Activated T-helper 2 cell treated with anti-CD3 and anti-CD28 coated beads, Interferon-gamma antibody, Interleukin-2, Interleukin-4, amounts not matched to agents 10 μg/mL and 5 μg/mL and 100 μg/mL, durations not matched to agents 14 hours and 24 hours and 36 hours (primary cell): ENCODE data around the gene CLC. TPM values are rescaled to one million over a fixed set of nuclear protein-coding genes. Genes with fewer than 3 reads are reported as not detected.
A peak's percentile ranks its signal among the peaks of the same experiment; 100 is the strongest.

ENCODE experiments used
- DNase-seq: peaks from one replicate; pipeline ENCODE4 v3.0.0; 2021; ENCODE audit warnings: low spot score
- H3K27ac Mint-ChIP-seq: one replicate; pipeline ENCODE4 v1.8.0; 2021; ENCODE audit warnings: mixed read lengths
- H3K27me3 Mint-ChIP-seq: one replicate; pipeline ENCODE4 v1.8.0; 2021; ENCODE audit warnings: low read depth, mixed read lengths
- H3K36me3 Mint-ChIP-seq: one replicate; pipeline ENCODE4 v1.8.0; 2021; ENCODE audit warnings: low read depth, mixed read lengths
- H3K4me1 Mint-ChIP-seq: one replicate; pipeline ENCODE4 v1.8.0; 2021; ENCODE audit warnings: low read depth, mixed read lengths
- H3K4me3 Mint-ChIP-seq: one replicate; pipeline ENCODE4 v1.8.0; 2021; ENCODE audit warnings: low read depth, mild to moderate bottlenecking, moderate library complexity, mixed read lengths
- H3K9me3 Mint-ChIP-seq: one replicate; pipeline ENCODE4 v1.8.0; 2021; ENCODE audit warnings: mixed read lengths
- intact Hi-C: fragments of 100-400 bp; cut with micrococcal nuclease; formaldehyde crosslinking; loops from one replicate; pipeline ENCODE4 v1.15.1; 2023
- total RNA-seq: library from RNA; stranded (reverse); gene quantifications from 2 replicates; pipeline ENCODE4 v1.2.3, GENCODE V29; 2022

CLC gene
- total RNA-seq, 1 donor from 2014 or later = 0.30 TPM

GRCh38 chr19:39749981-39750380 lies 12.2 kb upstream of the CLC start:
- intact Hi-C loops = no loop called here
- H3K36me3 Mint-ChIP-seq = no peaks in the 10 kb centered on the region
- H3K4me1 Mint-ChIP-seq = no peaks in the 10 kb centered on the region
- no peak overlapping the region for H3K4me3 Mint-ChIP-seq
- no peak for DNase-seq
- H3K27ac Mint-ChIP-seq = no peak overlapping the region
- H3K27me3 Mint-ChIP-seq = peaks cover 26% of the 10 kb centered on the region
- H3K9me3 Mint-ChIP-seq = no peaks in the 10 kb centered on the region

DNA sequence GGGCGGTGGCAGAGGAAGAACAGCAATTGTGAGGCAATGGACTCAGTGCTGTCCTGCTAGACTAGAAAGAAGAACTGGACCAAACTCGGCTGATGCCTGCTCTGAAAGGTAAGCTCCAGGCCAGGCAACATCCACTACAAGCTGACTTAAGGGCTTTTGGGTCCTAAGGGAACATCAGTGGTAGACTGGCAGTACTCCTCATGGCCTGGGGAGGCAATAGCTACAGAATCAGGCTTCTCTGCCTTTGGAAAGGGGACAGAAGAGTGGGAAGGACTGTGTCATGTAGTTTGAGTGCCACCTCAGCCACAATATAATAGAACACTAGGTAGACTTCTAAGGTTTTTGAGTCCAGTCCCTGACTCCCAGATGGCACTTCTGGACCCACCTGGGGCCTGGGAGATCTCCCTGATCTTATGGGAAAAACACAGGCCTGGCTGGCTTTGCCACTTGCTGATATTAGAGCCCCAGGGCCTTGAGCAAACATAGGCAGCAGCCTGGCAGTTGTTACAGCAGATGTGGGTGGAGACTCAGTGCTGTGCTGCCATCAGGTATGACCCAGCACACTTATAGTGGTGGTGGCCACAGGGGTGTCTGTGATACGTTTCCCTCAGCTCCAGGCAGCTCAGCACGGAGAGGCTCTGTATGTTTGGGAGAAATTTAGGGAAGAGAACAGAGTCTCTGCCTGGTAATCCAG lies 9.2 kb upstream of the CLC start:
- intact Hi-C loops = no loop called here
- H3K36me3 Mint-ChIP-seq = no peaks in the 10 kb centered on the region
- H3K4me3 Mint-ChIP-seq = no peak overlapping the region
- H3K4me1 Mint-ChIP-seq = no peaks in the 10 kb centered on the region
- H3K9me3 Mint-ChIP-seq = no peaks in the 10 kb centered on the region
- H3K27me3 Mint-ChIP-seq = peaks cover 27% of the 10 kb centered on the region
- H3K27ac Mint-ChIP-seq = no peak overlapping the region
- DNase-seq = no peak

DNA sequence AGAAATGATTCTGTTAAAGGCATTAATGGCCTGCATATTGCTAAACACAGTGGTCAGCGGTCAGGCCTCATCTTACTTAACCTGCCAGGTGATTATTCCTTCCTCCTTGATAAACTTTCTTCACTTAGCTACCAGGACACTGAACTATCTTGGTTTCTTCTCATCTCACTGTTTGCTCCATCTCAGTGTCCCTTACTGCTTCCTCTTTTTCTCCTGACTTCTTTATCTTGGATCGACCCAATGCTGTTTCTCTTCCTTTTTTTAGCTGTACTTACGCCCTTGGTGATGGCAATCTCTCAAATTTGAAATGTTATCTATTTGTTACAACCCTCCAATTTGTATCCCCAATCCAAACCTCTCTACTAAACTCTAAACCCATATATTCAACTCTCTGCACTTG lies 7.8 kb upstream of the CLC start:
- no peak overlapping the region for H3K4me3 Mint-ChIP-seq
- no peak for DNase-seq
- H3K9me3 Mint-ChIP-seq = no peaks in the 10 kb centered on the region
- no peak overlapping the region for H3K27ac Mint-ChIP-seq
- intact Hi-C loops = no loop called here
- H3K27me3 Mint-ChIP-seq = peaks cover 25% of the 10 kb centered on the region
- peaks cover 5% of the 10 kb centered on the region for H3K4me1 Mint-ChIP-seq
- no peaks in the 10 kb centered on the region for H3K36me3 Mint-ChIP-seq

GRCh38 chr19:39740395-39740794 lies 2.6 kb upstream of the CLC start:
- Mint-ChIP-seq H3K4me3 (peak overlapping the region; percentile 42), H3K36me3 (no peaks in the 10 kb centered on the region), H3K27me3 (peaks cover 9% of the 10 kb centered on the region), H3K9me3 (no peaks in the 10 kb centered on the region), H3K27ac (peak overlapping the region; percentile 15), H3K4me1 (peaks cover 42% of the 10 kb centered on the region)
- intact Hi-C loops = loop anchor here (1.0 kb wide), 1 partner anchor 60 kb away; no protein-coding TSS in a partner anchor
- no peak for DNase-seq

DNA sequence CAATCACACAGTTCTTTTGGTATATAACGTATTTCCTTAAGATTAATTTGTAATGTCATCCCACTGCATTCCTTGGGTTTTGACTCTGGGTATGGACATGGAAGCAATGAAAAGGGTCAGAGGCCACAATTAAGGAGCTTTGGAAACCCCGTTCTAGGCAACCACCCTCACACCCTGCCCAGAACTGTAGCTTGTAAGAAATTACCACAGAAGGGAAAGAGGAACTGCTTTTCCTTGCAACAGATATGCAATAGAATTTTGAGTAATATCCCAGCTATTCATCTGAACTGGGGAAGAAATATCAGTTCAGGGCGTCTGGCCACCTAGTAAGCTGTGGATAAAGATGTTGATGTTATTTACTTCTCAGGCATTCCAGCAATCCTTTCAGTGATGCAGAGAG lies 985 bp upstream of the CLC start:
- Mint-ChIP-seq H3K36me3 (no peaks in the 10 kb centered on the region), H3K9me3 (peaks cover under 1% of the 10 kb centered on the region), H3K27ac (no peak overlapping the region), H3K4me1 (peaks cover 42% of the 10 kb centered on the region), H3K4me3 (no peak overlapping the region), H3K27me3 (peaks cover 7% of the 10 kb centered on the region)
- intact Hi-C loops = no loop called here
- DNase-seq = no peak

- Mint-ChIP-seq H3K36me3 (no peaks in the 10 kb centered on the region), H3K4me3 (no peak overlapping the region), H3K4me1 (peaks cover 42% of the 10 kb centered on the region), H3K27ac (no peak overlapping the region), H3K9me3 (peaks cover 7% of the 10 kb centered on the region), H3K27me3 (peaks cover 4% of the 10 kb centered on the region)
- no peak for DNase-seq
- intact Hi-C loops = no loop called here
These were observed 478 bp downstream of the CLC start for GRCh38 chr19:39737351-39737750.

DNA sequence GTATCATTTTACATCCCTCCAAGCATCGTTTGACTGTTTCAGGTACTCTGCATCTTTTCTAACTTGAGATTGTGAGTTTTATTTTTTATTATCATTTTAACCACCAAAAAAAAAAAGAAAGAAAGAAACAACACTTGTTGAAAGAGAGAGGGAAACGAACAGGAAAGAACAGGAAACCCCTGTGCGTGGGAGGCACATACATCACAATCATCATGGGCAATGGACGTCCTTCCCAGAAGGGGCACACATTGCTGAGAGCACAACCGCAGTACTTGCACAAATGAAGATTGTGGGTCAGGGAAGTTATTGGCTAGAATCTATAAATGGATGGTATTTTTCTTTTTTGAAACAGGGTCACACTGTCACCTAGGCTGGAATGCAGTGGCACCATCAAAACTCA lies 1.7 kb downstream of the CLC start:
- intact Hi-C loops = no loop called here
- DNase-seq = no peak
- peak overlapping the region; percentile 50 for H3K27ac Mint-ChIP-seq
- peaks cover 4% of the 10 kb centered on the region for H3K27me3 Mint-ChIP-seq
- no peaks in the 10 kb centered on the region for H3K36me3 Mint-ChIP-seq
- peaks cover 7% of the 10 kb centered on the region for H3K9me3 Mint-ChIP-seq
- H3K4me3 Mint-ChIP-seq = no peak overlapping the region
- peaks cover 40% of the 10 kb centered on the region for H3K4me1 Mint-ChIP-seq

GRCh38 chr19:39735688-39736087 lies 2.1 kb downstream of the CLC start:
- Mint-ChIP-seq H3K27ac (peak overlapping the region; percentile 21), H3K9me3 (peaks cover 7% of the 10 kb centered on the region), H3K4me3 (no peak overlapping the region), H3K4me1 (peaks cover 38% of the 10 kb centered on the region), H3K36me3 (no peaks in the 10 kb centered on the region), H3K27me3 (peaks cover 4% of the 10 kb centered on the region)
- no peak for DNase-seq
- intact Hi-C loops = no loop called here

DNA sequence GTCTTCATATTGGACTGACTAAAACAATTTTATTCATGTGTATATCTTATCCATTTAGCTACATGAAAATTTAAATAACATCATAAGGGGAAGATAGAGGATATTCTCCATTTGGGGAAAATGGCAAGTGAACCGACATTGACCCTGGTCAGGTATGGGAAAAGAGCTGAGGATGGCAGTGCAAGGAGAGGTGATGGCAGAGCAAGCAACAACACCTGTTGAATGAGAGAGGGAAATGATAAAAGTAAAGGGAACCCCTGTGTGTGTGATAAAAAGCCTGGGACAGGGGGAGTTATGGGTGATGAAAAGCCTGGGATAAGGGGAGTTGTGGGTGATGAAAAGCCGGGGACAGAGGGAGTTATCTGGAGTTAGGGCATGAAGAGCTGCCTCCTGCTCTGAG lies 4.0 kb downstream of the CLC start:
- peaks cover 27% of the 10 kb centered on the region for H3K4me1 Mint-ChIP-seq
- peaks cover 5% of the 10 kb centered on the region for H3K27me3 Mint-ChIP-seq
- peaks cover 7% of the 10 kb centered on the region for H3K9me3 Mint-ChIP-seq
- H3K27ac Mint-ChIP-seq = no peak overlapping the region
- DNase-seq = no peak
- intact Hi-C loops = no loop called here
- H3K4me3 Mint-ChIP-seq = no peak overlapping the region
- no peaks in the 10 kb centered on the region for H3K36me3 Mint-ChIP-seq

- DNase-seq = no peak
- H3K4me3 Mint-ChIP-seq = no peak overlapping the region
- intact Hi-C loops = no loop called here
- no peak overlapping the region for H3K27ac Mint-ChIP-seq
- peaks cover 8% of the 10 kb centered on the region for H3K4me1 Mint-ChIP-seq
- H3K27me3 Mint-ChIP-seq = peaks cover 9% of the 10 kb centered on the region
- H3K36me3 Mint-ChIP-seq = no peaks in the 10 kb centered on the region
- peaks cover 7% of the 10 kb centered on the region for H3K9me3 Mint-ChIP-seq
These were observed 6.1 kb downstream of the CLC start for GRCh38 chr19:39731685-39732084.

GRCh38 chr19:39729594-39729993 lies 8.2 kb downstream of the CLC start:
- Mint-ChIP-seq H3K27ac (no peak overlapping the region), H3K4me1 (no peaks in the 10 kb centered on the region), H3K4me3 (no peak overlapping the region), H3K9me3 (peaks cover 7% of the 10 kb centered on the region), H3K36me3 (no peaks in the 10 kb centered on the region), H3K27me3 (peaks cover 18% of the 10 kb centered on the region)
- DNase-seq = no peak
- intact Hi-C loops = no loop called here

DNA sequence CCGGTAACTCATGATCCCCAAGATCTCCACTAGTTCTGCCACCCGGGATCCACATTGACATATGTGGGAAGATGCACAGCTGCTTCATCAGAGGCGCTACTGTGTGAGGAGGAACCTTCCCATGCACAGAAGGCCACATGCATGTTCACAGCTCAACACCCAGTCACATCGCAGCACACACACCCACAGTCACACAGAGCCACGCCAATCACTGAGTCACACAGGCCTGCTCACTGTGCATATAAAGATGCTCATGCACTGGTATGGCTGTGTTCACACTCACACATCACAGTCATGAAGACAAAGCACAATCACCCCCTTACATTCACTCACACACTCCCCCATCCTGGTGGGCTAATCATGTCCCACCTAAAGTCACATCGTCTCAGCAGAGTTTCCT lies 9.8 kb downstream of the CLC start:
- intact Hi-C loops = no loop called here
- H3K27me3 Mint-ChIP-seq = peaks cover 24% of the 10 kb centered on the region

DNA sequence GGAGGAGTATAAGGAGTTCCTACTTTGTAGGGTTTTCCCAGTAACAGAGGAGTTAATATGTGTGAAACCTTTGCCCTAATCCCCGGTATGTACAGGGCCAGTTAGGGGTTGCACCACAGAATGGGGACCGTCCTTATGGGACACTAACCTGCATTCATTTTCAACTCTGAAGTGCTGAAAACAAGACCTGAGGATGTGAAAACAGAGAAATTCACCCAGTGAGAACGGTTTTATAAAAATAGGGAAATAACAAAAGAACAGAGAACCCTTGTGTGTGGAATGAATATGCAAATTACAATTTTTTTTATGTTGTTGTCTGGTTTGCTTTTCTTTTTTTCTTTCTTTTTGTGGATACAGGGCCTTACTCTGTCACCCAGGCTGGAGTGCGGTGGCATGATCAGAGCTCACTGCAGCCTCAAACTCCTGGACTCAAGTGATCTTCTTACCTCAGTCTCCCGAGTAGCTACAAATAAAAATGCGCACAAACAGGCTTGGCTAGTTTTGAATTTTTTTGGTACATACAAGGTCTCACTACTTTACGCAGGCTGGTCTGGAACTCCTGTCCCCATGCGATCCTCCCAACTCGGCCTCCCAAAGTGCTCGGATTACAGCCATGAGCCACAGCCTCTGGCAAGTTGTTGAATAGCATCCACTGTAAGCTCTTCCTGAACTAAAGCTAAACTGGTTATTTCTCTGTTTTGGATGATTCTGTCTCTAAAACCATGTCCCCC lies 10.6 kb downstream of the CLC start:
- H3K36me3 Mint-ChIP-seq = no peaks in the 10 kb centered on the region
- peaks cover 30% of the 10 kb centered on the region for H3K27me3 Mint-ChIP-seq
- no peak for DNase-seq
- no peak overlapping the region for H3K27ac Mint-ChIP-seq
- no peaks in the 10 kb centered on the region for H3K4me1 Mint-ChIP-seq
- intact Hi-C loops = no loop called here
- no peaks in the 10 kb centered on the region for H3K9me3 Mint-ChIP-seq
- H3K4me3 Mint-ChIP-seq = no peak overlapping the region

More for the DNA sequence above, 9.8 kb downstream of the CLC start:
- Mint-ChIP-seq H3K9me3 (peaks cover under 1% of the 10 kb centered on the region), H3K4me1 (no peaks in the 10 kb centered on the region), H3K4me3 (no peak overlapping the region), H3K36me3 (no peaks in the 10 kb centered on the region), H3K27ac (no peak overlapping the region)
- no peak for DNase-seq
